DMS53 treated with DMSO at 0.1 percent for 48 hours (cell line): ENCODE results near the gene DNAH2.
"Not testable (repeated sequence)": the region's sequence is repeated elsewhere in the genome, so short reads cannot be mapped to it uniquely, and the experiment has no call there.

Source experiments
- DNase-seq: peaks from one replicate; lab custom pipeline; 2025; ENCODE audit not compliant: unreplicated experiment; lab: John Stamatoyannopoulos, UW

DNAH2 gene

DNA sequence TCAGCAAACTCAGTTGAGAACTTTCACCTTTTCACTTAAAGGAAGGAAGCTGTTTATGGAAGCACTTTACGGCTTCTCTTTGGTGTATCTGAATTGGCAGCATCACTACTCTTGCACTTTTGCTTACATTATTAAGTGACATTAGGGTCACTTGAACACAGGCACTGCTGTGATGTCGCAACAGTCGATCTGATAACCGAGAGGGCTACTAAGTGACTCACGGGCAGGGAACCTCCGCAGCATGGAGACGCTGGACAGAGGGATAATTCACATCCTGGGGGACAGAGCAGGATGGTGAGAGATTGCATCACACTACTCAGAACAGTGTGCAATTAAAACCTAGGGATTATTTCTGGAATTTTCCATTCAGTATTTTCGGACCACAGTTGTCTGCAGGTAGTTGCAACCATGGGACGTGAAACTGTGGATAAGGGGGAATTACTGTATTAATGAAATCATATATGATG lies 56.5 kb downstream of the DNAH2 start:
- no peak for DNase-seq

DNA sequence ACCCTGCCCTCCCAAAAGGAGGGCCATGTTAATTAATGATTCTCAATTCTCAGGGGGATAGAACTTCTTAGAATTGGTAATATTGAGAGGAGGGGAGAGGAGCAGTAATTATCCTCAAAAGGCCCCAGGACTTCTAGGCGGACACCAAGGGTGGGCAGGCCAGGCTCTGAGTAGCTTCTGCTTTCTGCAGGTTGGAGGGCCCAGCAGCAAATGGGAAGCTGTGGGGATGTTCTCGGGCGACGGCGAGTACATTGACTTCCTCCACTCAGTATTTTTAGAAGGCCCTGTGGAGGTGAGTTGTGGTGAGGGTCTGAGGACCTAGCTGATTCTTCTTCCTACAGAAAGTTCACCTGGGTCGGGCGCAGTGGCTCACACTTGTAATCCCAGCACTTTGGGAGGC lies 57.5 kb downstream of the DNAH2 start:
- DNase-seq = no peak

DNA sequence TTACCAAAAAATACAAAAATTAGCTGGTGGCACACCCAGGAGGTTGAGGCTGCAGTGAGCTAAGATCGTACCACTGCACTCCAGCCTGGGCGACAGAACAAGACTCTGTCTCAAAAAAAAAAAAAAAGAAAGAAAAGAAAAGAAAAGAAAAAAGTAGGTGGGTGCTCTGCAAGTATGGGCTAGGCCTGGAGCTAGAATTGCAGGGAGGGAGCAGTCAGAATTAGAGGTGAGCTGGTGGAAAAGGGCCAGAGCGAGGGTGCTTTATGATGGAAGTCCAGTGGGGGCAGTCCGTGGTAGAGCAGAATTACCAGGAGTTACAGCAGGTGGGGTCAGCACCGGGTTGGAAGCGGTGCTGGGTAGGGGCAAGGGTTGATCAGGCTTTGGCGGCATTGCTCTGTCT lies 59.5 kb downstream of the DNAH2 start:
- no peak for DNase-seq

DNA sequence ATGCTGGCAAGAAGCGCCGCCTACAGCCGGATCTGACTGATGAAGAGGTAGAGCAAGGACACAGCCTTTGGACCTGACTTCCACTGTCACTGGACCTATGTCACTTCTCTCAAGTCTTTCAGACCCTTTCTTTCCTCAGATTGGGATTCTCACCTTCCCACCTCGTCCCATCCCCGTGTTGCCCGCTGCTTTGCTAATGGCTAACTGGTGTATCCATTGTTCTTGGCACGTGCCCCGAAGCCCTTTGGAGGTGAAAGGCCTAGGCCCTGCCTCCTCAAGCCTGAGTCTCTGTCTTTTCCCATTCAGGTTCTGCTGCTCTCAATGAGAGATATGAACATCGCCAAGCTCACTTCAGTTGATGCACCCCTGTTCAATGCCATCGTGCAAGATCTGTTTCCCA lies 63.2 kb downstream of the DNAH2 start:
- DNase-seq = no peak

DNA sequence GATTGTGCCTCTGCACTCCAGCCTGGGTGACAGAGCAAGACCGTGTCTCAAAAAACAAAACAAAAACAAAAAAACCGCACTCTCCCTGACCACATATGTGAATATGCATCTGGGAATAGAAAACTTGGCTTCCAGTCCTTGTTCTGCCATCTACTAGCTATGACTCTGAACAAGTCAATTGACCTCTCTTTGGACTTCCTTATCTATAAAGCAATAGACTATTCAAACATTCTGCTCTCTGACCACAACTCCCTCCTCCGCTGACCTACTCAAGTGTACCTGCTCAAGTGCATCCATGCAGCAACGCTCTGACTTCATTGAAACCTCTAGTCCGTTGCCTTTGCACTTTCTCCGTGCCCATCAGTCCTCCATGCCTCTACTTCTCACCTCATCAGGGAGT lies 63.9 kb downstream of the DNAH2 start:
- DNase-seq = no peak

DNA sequence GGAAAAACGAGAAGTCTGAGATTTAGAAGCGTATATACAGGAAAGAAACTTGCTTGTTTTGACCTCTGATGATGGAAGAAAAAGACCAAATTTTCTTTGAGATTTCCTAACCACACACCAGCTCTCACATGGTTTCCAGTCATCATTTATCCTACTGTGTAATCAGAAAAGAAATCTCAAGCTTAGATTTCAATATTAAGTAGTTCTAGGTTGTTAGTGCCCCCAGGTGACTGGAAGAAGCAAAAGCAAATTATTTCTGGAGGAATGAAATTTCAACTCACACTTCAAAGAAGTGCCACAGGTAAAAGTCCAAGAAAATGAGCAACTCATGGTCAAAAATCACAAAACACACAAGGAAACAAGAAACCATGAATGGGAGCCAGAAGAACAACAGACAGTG lies 64.7 kb downstream of the DNAH2 start:
- no peak for DNase-seq

DNA sequence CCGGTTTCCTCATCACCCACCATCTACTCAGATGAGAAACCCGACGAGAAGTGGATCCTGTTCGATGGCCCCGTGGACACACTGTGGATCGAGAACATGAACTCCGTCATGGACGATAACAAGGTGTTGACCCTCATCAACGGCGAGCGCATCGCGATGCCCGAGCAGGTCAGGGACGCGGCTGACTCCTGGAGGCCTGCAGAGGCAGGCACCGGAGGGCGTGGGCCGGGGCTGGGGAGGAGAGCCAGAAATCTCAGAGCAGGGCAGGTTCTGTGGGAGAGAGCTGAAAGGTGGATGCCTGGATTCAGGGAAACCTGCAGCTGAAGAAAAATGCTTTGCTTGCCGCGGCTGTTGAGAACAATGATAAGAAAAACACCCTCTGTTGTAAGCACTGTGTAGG lies 69.3 kb downstream of the DNAH2 start:
- DNase-seq = no peak

DNA sequence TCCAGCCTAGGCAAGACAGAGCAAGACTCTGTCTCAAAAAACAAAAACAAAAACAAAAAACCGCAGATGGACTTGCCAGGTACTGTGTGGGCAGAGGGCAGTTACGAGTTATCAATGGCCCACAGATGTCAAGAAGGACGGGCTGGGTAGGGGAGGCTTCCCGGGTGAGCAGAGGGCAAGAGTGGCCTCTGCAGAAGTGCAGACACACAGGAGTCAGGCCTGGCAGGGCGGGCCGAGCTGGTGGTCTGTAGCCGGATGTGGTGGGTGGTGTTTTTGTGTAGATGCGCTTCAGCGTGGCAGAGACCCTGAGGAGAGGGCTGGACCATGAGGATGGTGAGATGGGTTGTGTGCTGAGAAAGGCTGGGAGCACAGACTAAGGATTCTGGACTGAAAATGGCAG lies 71.6 kb downstream of the DNAH2 start:
- DNase-seq = no peak

DNA sequence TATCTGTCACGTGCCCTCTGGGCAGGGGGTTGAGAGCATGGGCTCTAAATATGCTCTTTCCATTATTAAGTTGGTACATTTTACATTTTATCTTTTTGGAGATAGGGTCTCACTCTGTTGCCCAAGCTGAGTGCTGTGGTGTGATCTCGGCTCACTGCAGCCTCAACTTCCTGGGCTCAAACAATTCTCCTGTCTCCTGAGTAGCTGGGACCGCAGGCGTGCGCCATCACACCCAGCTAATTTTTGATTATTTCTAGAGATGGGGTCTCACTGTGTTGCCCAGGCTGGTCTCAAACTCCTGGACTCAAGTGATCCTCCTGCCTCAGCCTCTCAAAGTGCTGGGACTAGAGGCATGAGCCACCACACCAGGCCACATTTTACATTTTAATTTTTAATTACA lies 72.6 kb downstream of the DNAH2 start:
- no peak for DNase-seq

DNA sequence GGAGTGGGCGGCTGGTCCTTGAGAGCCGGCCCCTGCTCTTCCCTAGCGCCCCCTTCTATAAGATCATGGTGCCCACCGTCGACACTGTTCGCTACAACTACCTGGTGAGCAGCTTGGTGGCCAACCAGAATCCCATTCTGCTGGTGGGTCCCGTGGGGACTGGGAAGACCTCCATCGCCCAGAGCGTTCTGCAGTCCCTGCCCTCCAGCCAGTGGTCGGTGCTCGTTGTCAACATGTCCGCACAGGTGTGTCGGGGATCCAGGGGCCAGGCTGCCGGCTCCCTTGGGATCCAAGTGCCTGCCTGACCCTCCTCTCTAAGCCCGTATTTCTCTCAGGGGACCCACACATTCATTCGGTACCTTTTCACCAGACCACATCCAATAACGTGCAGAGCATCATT lies 75.1 kb downstream of the DNAH2 start:
- no peak for DNase-seq

DNA sequence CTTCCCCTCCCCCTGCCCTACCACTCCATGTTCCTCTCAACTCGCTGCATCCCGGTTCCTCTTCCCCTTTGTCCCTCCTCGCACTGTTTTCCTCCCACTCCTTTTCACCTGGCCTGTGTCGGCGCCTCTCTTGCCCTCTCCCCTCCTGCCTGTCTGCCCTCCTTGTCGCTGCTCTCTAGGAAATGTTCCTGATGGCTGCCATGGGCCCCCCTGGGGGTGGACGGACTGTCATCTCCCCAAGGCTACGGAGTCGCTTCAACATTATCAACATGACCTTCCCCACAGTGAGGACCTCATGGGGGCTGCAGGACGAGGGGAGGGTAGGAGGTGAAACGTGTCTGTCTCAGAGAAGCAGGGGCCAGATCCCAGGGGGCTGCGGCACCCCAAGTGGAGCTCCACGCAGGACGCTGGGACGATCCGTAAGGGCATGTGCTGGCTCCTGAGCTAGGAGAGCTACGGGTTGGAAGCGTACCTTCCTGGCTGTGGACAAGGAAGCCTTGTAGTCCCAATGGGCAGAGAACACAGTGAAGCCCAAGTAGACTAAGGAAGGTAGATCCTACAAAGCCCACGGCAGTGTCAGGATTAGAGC lies 76.6 kb downstream of the DNAH2 start:
- no peak for DNase-seq

DNA sequence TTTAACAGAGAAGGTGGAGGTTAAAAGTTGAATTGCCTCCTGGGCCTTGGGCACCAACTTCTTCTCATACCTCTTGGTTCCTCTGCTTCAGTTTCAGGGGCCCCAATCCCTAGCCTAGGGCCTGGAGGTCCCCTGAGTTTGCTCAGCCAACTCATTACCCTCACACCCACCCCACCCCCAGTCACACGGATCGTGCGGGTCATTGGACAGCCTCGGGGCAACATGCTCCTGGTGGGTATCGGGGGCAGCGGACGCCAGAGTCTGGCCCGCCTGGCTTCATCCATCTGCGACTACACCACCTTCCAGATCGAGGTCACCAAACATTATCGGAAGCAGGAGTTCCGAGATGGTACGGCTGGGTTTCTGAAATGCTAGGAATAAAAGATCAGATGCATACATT lies 80.4 kb downstream of the DNAH2 start:
- DNase-seq = no peak

DNA sequence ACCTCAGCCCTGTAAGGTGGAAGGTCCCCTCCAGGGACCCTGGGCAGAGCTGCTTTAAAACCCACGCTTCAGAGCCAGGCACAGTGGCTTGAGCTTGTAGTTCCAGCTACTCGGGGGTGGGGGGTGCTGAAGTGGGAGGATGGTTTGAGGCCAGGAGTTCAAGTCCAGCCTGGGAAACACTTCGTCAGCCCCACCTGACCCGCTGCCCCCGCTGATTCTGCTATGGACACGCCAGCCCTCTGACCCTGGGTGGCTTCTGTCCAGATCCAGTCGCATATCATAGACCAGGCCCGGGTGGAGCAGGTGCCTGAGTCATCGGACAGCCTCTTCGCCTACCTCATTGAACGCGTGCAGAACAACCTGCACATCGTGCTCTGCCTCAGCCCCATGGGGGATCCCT lies 81.3 kb downstream of the DNAH2 start:
- DNase-seq = no peak

DNA sequence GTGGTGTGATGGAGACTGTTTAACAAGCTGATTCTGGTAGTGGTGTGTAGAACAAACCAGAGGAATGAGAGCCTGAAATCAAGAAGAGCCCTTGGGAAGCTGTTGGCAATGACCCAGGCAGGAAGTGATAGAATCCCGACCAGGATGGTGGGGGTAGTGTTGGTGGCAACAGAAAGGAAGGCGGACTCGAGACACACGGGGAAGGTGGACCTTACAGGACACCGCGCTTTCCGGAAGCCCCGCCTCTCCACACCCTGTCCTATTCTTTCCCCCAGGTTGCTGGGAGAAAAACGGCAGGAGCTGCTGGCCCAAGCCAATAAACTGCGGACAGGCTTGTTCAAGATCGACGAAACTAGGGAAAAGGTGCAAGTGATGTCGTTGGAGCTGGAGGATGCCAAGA lies 86.4 kb downstream of the DNAH2 start:
- peak; percentile 74 for DNase-seq

DNA sequence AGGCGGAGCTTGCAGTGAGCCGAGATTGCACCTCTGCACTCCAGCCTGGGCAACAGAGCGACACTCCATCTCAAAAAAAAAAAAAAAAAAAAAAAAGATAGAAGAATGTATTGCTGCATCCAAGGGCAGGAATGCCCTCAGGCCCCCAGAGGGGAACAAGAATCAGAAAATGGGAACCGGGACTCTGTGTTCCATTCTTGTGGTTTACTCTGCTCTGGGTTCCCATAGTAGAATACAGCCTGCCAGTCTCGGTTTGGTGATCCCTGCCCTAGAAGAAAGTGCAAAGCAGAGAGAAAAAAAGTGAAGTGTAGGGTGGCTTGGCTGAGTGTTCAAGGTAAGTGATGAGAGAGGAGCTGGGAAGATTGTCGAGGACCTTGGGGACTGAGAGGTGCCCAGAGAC lies 89.0 kb downstream of the DNAH2 start:
- DNase-seq = no peak

DNA sequence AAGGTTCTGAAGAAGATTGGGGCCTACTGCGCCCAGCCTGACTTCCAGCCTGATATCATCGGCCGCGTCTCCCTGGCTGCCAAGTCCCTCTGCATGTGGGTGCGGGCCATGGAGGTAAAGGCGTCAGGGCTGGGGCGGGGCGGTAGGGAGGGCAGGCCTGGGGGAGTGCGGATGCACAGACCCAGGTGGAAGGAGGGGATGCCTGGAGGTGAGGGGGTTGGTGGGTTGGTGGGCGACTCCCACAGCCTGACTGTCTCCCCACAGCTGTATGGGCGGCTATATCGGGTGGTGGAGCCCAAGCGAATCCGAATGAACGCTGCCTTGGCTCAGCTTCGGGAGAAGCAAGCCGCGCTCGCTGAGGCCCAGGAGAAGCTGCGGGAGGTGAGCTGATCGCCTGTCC lies 89.7 kb downstream of the DNAH2 start:
- DNase-seq = no peak

DNA sequence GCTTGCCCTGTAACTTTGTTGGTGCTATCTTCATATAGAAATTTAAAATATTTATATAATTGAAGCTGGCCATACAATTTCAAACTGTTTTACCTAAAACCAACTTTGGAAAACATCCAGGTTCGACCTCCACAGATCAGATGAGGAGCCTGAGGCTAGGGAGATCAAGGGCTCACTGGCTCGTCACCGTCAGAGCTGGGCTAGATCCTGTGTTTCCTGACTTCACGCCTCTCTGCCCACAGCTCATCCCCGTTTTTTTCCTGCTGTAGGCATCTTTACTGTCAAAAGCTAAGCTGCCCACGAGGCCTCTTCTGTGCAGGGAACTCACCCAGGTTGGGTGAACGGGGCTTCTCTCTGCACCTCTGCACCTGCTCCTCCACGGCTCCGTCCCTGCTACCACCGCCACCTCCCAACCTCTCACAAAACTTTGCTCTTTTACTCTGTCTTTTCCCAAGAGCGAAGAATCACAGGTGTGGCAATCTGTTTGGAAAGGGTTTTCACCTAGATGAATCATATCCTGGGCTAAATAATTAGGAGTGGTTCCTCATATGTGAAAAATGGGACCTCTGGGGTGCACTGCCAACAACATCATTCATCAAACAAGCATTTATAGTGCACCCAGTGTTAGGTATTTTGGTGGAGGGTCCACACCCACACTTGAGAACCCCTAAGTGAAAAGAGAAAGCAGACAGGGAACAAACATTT lies 91.7 kb downstream of the DNAH2 start:
- DNase-seq = no peak

DNA sequence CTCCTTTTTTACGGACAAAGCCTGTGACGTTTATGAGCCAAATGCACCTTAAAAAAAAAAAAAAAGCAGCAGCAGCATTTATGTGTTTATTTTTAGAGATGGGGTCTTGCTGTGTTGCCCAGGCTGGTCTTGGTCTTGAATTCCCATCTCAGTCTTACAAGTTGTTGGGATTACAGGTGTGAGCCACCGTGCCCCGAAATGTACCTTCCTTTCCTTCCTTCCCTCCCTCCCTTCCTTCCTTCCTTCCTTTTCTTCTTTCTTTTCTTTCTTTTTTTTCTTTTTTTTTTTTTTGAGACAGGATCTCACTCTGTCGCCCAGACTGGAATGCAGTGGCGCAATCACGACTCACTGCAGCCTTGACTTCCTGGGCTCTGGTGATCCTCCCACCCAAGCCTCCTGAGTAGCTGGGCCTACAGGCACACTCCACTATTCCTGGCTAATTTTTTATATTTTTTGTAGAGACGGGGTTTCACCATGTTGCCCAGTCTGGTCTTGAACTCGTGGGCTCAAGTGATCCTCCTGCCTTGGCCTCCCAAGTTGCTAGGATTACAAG lies 92.3 kb downstream of the DNAH2 start:
- DNase-seq = not testable (repeated sequence)

DNA sequence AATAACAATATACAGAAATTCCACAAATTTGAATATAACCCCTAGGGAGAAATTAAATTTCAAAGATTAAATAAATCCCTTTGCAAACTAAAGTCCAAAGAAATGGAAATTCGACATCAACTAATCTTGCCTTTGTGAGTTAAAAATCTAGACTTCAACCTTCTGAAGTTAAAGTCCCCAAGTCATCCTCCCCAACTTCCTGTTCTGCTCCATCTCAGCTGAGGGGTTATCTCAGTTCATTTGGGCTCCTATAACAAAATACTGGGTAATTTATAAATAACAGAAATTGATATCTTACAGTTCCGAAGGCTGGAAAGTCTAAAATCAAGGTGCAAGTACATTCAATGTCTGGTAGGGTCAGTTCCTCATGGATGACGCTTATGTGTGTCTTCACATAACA lies 93.7 kb downstream of the DNAH2 start:
- DNase-seq = no peak

DNA sequence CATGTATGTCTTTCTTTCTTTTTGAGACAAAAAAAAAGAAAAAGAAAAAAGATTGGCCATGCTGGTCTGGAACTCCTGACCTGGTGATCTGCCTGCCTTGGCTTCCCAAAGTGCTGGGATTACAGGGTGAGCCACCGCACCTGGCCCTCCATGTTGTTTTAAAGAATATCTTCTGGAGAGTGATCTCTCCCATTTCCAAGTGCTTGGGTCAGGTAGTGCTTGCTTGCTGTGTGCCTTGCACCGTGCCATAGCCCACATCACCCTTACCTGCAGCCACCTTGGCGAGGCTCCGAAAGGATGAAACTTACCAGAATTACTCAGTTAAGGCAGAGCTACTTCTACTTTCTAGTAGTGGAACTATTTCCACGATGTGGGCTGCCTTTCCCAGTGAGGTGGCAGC lies 97.4 kb downstream of the DNAH2 start:
- no peak for DNase-seq

DNA sequence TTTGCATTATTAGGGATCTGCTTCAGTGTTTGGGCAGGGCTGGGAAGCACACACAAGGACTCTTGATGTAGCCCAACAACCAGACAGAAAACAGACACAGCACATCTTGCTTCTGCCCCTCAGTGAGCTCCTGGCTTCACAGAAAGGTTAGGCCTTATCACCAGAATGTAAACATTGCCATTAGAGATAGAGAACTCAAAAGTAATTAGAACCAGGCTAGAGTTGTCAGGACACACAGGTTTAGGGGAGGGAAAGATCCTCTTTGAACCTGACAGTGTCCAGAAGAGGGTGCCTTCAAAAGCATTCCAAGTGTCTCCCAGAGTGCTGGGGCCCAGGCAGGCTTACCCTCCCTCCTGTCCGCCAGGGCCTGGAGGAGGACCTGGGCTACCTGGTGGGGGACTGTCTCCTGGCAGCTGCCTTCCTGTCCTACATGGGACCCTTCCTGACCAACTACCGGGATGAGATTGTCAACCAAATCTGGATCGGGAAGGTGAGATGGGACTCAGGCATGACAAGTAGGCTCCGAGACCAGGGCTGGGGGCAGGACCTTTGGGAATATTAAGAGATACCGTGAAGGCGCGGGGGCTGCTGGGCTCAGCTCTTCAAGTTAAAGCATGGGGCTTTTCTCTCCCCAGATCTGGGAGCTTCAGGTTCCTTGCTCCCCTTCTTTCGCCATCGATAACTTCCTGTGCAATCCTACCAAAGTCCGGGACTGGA lies 99.5 kb downstream of the DNAH2 start:
- DNase-seq = no peak

DNA sequence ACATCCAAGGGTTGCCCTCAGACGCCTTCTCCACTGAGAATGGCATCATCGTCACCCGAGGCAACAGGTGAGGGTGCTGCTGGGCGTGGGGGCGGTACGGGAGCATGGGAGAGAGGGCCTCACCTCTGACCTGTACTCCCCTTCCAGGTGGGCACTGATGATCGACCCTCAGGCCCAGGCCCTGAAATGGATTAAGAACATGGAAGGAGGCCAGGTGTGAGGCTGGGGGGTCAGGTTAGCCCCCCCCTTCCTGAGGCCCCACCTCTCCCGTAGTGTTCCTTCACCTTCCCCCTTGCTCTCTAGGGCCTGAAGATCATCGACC lies 100.1 kb downstream of the DNAH2 start:
- DNase-seq = no peak
